Neural progenitor cell (in vitro differentiated cells): ENCODE data around the gene CRY2.

Experiments used
- EZH2 ChIP-seq: fragments of 200-600 bp; sonication (generic); IDR thresholded peaks from 2 replicates; pipeline ENCODE4 v1.6.1; 2017; ENCODE audit warnings: antibody characterized with exemption, mild to moderate bottlenecking, moderate library complexity
- TF ChIP-seq, protein P1 (sequence below): fragments of 200-600 bp; sonication (generic); IDR thresholded peaks from 2 replicates; pipeline ENCODE4 v1.5.1; 2017; ENCODE audit warnings: antibody characterized with exemption, mild to moderate bottlenecking

DNA sequence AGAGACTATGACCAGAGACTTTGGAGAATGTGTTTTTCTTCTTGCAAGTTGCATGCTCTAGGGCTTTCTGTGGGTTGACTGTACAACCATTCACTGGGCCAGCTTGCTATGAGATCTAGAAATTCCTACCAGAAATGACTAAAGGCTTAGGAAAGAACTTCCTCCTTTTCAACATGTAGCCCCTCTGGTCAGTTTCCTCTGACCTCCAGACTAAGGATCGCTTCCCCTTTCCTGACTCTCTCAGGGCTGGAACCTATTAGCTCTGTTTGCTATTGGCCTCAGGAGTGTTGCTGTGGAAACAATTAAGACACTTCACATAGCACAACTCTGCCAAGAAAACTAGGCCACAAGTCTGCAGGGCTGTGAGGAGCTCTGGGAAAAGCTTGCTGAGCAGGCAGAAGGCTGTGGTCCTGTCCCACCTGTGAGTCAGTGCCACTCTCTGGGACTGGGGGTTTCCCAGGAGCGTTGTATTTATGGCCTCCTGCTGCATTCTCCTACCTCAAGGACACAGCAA lies 10.7 kb downstream of the CRY2 start:
- TF ChIP-seq, protein P1, sequence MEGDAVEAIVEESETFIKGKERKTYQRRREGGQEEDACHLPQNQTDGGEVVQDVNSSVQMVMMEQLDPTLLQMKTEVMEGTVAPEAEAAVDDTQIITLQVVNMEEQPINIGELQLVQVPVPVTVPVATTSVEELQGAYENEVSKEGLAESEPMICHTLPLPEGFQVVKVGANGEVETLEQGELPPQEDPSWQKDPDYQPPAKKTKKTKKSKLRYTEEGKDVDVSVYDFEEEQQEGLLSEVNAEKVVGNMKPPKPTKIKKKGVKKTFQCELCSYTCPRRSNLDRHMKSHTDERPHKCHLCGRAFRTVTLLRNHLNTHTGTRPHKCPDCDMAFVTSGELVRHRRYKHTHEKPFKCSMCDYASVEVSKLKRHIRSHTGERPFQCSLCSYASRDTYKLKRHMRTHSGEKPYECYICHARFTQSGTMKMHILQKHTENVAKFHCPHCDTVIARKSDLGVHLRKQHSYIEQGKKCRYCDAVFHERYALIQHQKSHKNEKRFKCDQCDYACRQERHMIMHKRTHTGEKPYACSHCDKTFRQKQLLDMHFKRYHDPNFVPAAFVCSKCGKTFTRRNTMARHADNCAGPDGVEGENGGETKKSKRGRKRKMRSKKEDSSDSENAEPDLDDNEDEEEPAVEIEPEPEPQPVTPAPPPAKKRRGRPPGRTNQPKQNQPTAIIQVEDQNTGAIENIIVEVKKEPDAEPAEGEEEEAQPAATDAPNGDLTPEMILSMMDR = no peak
- no peak for TF ChIP-seq EZH2
